Measurements from ENCODE around the gene PRUNE1.

Gene PRUNE1, protein sequence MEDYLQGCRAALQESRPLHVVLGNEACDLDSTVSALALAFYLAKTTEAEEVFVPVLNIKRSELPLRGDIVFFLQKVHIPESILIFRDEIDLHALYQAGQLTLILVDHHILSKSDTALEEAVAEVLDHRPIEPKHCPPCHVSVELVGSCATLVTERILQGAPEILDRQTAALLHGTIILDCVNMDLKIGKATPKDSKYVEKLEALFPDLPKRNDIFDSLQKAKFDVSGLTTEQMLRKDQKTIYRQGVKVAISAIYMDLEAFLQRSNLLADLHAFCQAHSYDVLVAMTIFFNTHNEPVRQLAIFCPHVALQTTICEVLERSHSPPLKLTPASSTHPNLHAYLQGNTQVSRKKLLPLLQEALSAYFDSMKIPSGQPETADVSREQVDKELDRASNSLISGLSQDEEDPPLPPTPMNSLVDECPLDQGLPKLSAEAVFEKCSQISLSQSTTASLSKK

DNA sequence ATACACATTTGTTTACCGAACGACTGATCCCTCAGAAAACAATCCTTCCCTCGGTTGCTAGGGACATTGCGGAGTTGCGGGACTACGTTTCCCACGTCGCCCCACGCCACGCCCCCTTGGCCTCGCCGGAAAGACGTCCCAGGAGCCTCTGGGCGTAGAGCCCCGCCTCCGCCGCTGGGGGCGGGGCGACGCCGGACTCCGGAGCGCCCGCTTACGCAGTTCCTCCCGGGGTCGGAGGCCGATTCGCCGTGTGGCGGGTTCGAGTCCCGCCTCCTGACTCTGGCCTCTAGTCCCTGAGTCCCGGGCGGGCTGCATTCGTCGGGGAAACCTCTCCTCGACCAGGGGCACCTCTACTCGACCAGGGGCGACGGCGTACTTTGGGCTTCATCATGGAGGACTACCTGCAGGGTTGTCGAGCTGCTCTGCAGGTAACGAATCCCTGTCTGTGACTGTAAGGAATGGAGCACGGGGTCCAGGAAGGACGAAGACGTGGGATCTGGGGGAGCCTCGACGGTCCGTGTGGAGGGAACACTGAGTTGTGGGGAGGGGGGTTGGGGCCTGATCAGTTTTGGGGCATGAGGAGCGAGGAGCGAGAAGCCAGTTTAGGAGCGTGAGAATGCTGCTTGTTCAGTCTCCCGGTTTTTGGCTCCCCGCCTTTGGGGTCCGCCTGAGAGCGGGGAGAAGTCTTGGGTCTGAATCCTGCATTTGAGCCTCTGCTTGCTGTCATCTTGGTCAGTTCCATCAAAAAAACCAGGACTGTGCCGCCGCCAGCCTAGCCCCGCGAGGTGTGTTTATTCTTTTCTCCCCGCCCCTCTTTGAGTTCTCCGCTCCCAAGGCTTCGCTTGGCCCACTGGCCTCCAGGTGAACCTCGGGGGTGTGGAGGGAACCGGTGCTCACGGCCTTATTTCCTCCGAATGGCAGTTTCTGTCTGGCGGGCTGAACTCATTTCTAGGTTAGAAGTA is at the start of gene PRUNE1:
TSS of gene PRUNE1 (plus strand) at position 206 of the 962 bp plus-strand sequence. CDS start at position 390, 184 bp downstream.
- DNase-seq, result peak; percentile 97

DNA sequence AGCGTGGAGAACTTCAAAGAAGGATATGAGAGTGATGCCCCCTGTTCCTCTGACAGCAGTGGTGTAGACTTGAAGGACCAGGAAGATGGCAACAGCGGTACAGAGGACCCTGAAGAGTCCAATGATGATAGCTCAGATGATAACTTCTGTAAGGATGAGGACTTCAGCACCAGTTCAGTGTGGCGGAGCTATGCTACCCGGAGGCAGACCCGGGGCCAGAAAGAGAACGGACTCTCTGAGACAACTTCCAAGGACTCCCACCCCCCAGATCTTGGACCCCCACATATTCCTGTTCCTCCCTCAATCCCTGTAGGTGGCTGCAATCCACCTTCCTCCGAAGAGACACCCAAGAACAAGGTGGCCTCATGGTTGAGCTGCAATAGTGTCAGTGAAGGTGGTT is 47.6 kb upstream of the PRUNE1 start:
- DNase-seq, result no peak

DNA sequence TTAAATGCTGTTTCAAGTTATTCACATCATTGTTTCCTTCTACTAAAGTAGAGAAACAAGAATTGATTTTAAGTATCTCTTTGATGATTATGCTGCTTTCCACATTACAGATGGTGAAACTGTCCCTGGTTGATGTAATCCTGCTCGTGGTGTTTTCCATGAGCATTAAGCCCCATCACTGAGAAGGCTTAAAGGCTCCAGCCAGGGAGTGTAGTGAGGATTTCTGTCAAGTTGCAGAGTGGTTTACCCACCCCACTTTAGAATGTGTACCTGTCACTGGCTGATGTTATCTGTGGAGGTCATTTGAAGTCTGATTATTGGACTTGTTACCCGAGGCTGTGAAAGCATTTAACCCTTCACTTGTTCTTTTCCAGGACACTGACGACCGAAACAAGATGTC is 46.5 kb upstream of the PRUNE1 start:
- no peak for DNase-seq

DNA sequence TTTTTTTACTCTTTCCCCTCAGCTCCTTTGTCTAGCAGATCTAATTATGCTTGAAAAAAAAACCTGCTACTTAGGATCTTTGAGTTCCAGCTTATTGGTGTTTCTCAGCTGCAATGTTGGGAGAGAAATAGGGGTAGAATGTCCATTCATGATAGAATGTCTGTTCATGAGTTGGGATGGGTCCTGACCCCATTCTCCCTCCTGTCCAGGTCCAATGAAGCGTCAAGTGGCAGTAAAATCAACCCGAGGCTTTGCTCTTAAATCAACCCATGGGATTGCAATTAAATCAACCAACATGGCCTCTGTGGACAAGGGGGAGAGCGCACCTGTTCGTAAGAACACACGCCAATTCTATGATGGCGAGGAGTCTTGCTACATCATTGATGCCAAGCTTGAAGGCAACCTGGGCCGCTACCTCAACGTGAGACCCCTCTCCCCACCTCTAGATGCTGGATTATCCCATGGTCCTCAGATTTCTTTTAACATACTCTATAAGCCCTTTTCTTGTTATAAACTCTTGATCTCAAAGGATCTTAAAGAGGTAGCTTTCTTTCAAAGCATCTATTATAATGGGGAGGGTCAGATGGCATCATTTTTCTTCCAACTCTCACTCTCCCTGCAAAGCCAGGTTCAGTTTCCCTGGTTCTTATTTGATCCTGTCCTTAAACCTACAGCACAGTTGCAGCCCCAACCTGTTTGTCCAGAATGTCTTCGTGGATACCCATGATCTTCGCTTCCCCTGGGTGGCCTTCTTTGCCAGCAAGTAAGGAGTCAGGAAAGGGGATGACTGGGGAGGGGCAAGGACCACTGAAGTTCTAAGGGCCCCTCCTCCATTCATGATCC is 44.7 kb upstream of the PRUNE1 start:
- DNase-seq, result no peak

DNA sequence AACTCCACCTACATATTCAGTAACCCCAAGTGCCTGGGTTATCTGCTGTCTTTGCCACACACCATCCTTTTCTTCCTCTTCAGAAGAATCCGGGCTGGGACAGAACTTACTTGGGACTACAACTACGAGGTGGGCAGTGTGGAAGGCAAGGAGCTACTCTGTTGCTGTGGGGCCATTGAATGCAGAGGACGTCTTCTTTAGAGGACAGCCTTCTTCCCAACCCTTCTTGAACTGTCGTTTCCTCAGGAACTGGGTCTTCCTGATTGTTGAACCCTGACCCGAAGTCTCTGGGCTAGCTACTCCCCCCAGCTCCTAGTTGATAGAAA is 44.1 kb upstream of the PRUNE1 start:
- no peak for DNase-seq

DNA sequence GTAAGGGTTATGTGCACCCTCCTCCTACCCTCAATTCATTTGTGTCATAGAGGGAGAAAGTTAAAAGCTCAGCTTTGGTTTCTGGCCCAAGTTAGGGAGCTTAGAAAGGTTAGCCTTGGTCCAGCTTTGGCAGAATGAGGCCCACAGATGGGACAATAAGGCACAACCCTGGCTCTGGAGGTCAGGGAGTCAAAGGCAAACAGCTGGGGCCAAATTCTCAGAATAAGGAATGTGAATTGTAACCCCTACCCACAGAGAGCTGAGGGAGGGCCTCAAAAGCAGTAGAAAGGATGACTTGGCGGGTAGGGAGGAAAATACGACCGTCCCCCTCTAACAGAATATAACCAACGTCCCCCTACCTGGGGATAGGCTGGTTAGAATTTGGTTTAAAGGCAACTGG is 42.6 kb upstream of the PRUNE1 start:
- no peak for DNase-seq

DNA sequence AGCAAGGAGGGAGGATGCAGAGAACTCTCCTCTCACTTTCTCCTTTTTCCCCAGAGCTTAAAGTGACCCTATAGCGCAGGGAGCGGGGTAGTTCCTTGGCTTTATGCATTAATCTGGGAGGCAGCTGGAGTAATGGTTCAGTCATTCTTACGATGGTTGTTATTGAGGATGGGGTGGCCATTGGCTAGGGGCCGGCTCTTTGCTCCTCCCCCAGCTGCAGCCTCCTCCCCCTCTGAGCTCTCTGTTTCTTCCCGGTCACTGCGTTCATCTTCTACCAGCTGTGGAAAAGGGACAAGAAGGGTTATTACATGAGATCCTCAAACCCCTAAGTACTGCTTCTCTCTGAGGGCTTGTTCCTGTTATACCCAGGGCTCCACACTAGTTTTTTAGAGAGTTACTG is 42.2 kb upstream of the PRUNE1 start:
- DNase-seq, result no peak

DNA sequence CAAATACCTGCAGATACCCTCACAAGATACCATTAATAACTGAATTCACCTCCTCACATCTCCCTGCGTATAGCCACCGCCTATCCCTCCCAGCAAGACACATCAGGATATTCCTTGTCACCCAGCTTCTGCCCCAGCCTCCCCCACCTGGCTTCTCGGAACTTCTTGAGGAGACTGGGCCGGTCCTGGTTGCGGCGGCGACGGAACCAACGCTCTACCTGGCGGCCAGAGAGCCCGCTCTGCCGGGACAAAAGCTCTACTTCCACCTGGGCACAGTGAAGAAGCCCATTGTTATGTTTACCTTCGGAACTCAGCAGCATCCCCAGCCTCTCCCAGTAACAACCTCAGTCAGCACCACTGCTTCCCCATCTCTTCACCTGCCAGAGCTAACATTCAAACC is 40.3 kb upstream of the PRUNE1 start:
- DNase-seq, result no peak

DNA sequence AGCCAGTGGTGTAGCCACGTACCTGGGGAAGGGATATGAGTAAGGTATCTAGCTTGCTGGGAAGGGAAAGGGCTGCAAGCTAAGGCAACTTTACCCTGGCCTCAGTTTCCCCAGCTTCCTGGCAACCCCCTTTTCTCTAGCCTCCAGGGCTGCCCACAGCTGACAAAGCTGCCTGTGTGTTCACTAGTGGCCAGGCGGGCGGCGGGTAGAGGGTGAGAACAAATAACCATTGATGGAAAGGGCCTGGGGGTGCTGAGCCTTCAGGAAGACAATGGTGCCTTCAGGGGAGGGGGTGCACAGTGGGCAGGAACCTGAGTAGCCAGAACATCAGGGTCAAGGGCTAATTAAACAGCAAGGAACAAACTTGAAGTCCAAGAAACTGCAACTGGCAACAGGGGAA is 39.8 kb upstream of the PRUNE1 start:
- DNase-seq, result no peak

DNA sequence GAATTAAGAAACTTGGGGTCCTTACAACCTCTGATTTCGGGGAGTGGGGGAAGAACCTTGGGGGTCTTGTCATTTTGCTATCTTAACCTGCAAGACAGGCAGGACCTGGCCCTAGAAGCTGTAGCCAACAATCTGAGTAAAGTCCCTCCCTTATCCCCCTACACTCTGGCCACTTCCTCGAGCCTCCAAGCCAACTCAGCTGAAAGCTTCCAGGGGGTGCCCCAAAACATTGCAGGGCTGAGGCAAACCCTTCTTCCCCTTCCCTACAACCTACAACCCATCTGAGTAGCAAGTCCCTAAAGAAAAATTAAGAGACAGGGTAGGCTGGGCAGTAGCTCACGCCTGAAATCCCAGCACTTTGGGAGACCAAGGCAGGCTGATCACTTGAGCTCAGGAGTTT is 38.6 kb upstream of the PRUNE1 start:
- no peak for DNase-seq

DNA sequence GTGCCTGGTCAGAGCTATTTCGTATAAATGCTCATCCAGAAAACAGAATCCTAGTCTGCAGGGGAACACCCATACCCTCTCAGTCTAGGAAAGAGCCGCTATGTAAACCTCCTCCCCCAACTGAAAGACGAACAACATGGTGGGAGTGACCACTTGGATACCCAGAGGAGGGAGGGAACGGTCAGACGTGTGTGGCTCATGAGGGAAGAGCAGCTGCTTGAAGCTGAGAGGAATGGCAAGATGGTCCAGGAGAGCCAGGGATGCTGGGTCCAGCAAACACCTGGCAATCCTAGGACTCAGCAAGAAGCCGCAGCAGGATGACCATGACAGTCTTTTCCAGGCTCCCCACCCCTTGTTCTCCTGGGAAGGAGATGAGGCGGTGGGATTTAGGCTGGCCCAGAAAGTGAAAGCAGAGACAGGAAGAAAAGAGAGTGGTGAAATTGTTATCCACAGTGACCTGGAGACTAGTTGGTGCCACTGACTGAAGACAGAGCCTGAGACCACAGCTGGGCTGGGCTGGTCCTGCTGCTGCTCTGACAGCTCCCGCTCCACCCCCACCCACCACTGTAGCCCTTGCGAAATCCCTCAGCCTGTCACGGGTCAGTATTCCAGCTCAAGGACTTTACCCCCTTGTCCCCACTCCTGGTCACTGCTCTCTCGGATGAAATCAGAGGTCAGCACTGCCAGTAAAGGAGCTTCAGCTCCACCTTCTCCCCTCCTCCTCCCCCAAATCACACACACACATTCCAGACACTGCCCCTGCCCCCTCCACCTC is 37.3 kb upstream of the PRUNE1 start:
- DNase-seq, result no peak

DNA sequence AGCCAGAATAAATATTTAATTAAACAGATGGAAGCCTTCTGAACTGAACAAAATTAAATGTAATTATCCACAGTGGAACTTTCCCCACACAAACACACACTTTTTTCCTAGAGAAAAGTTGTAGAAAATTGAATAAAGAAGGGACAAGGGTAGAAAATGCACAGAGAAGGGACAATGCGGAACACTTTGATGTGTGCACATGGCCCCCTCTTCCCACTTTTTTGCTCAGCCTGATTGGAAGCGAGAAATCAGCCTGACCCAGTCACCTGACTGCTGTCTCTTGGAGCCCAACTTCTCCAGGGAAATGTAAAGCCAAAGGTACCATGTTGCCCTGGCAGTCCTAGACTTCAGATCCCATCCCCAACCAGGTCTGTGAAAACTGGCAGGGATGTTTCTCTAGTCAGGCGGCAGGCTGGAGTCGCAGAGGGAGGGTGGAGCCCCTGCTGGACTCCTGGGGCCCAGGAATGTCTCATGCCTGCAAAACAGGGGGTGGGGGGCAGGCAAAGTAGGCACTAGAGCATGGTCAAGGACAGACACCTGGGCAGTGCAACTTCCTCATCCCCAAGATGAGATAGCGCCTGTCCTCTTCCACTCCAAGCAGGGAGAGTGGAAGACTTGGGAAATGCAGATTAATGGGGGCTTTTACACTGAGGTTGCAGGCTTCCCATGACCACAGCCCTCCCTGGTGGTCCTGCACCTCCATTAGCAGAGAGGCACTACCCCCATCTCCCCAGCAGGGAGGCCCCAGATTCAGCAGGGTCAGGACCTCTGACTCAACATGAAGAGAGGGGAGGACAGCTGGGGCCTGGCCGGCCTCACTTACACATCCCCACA is 36.4 kb upstream of the PRUNE1 start:
- no peak for DNase-seq

DNA sequence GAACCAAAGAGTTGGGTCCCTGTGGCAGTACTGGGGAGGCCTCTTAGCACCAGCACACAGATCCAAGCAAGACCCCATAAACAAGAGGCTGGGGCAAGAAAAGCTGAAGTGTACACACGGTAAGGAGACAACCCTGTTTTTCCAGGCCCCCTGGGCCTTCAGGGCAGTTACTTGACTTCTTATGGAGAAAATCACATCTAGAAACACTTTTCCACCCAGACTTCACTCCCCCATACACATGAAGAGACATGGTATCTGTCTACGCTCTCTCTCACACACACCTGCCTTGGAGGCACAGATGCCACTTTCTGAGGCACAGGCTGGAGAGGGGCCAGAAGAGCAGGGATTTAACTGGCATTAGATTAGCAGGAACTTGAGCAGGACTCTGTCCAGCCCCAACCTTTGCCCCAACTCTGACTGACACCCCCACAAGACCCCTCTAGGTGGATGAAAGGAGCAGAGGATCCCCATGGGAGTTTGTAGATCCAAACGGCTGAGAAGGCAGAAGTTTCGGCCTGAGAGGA is 35.8 kb upstream of the PRUNE1 start:
- DNase-seq, result no peak

DNA sequence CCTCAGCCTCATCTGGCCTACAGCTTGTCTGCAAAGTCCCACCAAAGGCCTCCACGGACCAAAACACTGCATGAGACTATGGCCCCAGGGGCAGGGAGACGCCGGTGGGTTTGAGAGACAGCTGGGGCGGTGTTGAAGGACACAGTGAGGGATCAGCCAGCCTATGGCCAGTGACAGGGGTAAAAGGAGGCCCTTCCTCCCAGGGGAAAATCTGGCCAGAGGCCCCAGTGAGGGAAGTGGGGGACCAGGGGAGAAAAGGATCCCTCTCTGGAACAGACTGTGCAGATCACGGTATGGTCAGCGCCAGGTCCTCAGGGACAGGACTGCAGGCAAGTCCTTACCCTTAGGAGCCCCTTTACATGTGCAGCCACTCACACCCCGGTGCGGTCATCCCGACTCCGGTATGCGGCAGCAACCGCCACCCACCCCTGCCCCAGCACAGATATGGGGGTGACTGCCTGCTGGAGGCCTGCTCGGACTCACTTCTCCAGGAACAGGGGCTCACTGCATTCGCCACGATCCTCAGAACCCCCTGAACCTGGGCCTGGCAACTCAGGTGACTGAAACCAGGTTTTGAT is 34.9 kb upstream of the PRUNE1 start:
- no peak for DNase-seq

DNA sequence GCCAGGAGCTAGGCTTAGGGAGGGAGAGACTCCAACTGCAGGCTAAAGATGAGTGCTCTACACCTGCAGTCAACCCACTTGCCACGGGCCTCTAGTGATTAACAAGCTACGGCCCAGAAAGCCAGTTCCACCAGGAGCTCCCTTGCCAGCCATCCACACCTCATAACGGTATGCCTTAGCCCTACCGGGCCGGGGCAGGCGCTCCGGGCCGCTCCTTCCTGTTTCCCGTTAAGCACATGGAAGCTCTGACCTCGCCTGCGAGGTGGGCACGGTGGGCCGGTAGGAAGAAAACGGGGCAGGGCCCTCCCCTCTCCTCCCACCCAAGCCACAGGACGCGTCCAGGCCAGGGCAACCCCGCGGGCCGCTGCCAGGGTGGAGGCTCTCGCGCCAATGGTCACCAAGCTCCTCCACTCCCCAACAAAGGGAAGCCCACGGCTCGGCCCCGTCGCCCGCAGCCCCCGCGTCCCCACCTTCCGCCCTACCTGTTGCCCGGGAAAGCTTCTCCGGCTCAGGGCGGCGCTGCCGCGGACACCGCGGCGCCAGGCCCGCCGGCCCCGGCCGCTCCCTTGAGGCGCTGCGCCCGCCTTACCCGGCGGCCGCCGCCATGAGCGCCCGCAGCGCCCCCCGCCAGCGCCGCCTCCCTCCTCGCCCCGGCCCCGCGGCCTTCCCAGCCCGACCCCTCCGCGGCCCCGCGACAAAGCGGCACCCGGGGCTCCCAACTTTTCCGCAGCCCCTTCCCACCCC is 34.2 kb upstream of the PRUNE1 start:
- no peak for DNase-seq

DNA sequence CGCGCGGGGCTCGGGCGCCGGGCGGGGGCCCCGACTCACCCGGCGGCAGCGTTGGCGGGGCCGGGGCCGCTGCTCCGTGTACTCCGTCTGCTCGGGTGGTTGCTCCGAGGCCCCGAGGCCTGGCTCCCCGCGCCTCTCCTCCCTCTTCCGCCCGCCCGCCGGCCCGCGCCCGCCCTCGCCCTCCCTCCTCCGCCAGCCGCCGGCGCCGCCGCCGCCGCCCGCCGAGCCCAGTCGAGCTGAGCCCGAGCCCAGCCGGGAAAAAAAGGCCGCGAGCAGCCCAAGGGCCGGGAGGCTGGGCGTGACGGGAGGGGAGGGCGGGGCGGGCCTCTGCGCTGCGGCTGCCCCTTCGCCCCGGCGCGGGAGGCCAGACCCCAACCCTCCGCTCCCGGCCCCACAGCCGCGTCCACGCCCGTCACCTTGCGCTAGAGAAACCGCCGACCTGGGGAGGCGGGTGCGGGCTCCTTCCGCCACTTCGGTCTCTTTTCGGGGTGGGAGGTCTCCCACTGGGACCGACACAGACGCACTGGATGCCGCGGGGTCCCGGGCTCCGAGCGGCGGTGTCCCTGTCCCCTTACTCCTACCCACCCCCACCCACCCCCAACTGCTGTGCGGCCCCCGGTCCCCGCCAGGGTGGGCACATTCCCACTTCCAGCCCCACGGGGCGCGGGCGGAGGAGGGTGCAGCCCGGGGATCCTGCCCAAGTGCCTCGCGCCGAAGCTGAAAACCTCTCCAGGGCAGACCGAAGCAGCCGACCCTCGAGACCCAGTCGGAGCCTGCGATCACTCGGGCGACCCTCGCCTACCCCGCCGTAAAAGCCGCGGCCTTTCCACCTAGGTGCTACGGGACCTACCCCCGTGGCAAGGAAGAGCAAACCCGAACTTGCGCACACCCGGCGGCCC is 33.4 kb upstream of the PRUNE1 start, which contains the start of gene CERS2:
TSS of gene CERS2 (minus strand) at position 256 of the 899 bp plus-strand sequence. CDS start 5,745 bp downstream, outside the sequence.
- DNase-seq, result peak; percentile 68

DNA sequence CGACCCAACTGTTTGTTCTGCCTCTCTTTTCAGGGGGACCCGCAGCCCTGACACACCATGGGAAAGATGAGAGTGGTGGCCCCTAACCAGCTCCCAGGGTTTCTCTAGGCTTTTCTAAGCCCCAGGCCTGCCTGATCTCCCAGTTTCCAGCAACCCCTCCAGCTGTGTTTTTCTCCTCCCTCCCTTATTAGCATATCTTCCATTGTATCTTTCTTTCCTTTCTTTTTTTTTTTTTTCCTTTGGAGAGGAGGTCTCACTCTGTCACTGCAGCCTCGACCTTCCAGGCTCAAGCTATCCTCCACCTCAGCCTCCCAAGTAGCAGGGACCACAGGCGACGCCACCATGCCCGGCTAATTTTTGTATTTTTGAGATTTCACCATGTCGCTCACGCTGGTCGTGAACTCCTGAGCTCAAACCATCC is 31.8 kb upstream of the PRUNE1 start:
- DNase-seq, result no peak

DNA sequence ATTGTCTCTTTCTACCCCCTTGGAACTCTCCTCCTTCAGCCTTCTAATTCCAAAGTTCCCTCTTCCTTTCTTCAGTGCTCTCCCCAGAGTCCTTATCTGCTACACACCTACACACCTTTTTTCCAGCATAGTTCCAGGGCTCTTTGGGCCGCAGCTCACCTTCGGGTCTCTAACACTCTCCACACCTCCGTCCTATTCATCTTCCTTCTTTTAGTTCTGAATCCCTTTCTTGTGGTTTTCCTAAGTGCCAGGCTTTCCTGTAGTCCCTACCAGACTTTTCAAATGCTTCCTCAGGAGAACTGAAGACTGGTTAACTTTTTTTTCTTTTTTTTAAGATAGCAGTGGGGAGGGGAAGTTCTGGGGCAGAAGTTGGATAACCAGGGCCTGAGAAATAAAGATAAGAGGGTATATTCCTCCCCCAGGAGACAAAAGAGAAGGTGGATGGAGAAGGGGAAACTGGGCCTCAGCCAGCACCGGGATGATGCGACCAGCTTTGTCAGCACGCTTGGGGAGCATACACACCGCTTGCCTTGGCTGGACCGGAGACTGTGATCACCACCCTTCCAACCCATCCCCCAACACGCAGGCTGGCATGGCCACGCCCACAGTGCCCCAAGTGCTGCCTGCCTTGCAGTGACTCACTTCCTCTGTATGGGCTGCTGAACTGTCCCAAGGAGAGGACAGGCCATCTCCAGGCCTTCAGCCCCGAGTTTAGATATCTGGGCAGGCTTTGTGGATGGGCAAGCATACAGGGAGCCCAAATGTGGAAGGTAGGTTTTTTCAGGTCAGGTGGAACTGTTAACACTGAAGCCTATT is 31.2 kb upstream of the PRUNE1 start:
- DNase-seq, result peak; percentile 84
